ENCODE measurements around the gene ITGB8.

The ITGB8 gene

GRCh38 chr7:20344396-20344795 lies 13.7 kb downstream of the ITGB8 start:
- DNase-seq = no peak

GRCh38 chr7:20346577-20346976 lies 15.9 kb downstream of the ITGB8 start:
- DNase-seq = no peak

GRCh38 chr7:20347680-20348079 lies 17.0 kb downstream of the ITGB8 start:
- no peak for DNase-seq

- no peak for DNase-seq
Measured at GRCh38 chr7:20348125-20348807, 17.6 kb downstream of the ITGB8 start.

GRCh38 chr7:20350518-20350951 lies 19.8 kb downstream of the ITGB8 start:
- DNase-seq = no peak

- no peak for DNase-seq
Measured at GRCh38 chr7:20350996-20351692, 20.4 kb downstream of the ITGB8 start.

- no peak for DNase-seq
Measured at GRCh38 chr7:20351901-20352300, 21.2 kb downstream of the ITGB8 start.

GRCh38 chr7:20352573-20353306 lies 22.0 kb downstream of the ITGB8 start:
- DNase-seq = no peak

- no peak for DNase-seq
Measured at GRCh38 chr7:20354610-20355528, 24.2 kb downstream of the ITGB8 start.

GRCh38 chr7:20358106-20358505 lies 27.4 kb downstream of the ITGB8 start:
- DNase-seq = no peak

- no peak for DNase-seq
Measured at GRCh38 chr7:20358762-20359282, 28.1 kb downstream of the ITGB8 start.

- DNase-seq = no peak
Measured at GRCh38 chr7:20359341-20359963, 28.8 kb downstream of the ITGB8 start.

- no peak for DNase-seq
Measured at GRCh38 chr7:20362574-20363253, 32.0 kb downstream of the ITGB8 start.

- DNase-seq = no peak
Measured at GRCh38 chr7:20364571-20365196, 34.0 kb downstream of the ITGB8 start.

- no peak for DNase-seq
Measured at GRCh38 chr7:20365486-20365885, 34.8 kb downstream of the ITGB8 start.

GRCh38 chr7:20374399-20374798 lies 43.7 kb downstream of the ITGB8 start:
- DNase-seq = no peak

- no peak for DNase-seq
Measured at GRCh38 chr7:20376796-20377195, 46.1 kb downstream of the ITGB8 start.

- no peak for DNase-seq
Measured at GRCh38 chr7:20381406-20382034, 50.8 kb downstream of the ITGB8 start.

- no peak for DNase-seq
Measured at GRCh38 chr7:20383351-20383750, 52.7 kb downstream of the ITGB8 start.

- DNase-seq = no peak
Measured at GRCh38 chr7:20385126-20385525, 54.4 kb downstream of the ITGB8 start.

Data from DMS79 (cell line).